Suppressor macrophage (primary cell): ENCODE data around the gene OR4D10.

ENCODE experiments used
- DNase-seq, 4 experiments: peaks; one replicate each; pipeline ENCODE4 v3.0.0-alpha.2; 2020 to 2022

The OR4D10 gene

DNA sequence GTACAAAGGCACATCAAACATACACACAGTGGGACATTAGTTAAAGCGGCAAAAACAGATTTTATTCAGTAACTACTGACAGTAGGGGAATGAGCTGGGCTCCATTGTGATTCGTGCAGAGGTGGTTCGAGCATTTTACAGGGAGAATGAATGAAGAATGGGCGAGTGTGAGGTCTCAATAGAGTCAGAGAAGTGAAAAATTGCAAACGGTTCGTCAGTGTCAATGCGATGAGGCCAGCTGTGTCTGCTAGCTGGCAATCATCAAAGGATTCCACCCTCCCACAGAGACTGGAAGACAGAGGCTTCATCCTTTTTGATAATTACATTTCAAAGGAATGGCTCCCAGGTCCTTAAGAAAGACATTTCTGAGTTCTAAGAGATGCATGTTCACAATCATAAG lies 55.6 kb downstream of the OR4D10 start:
- no peak for DNase-seq
